Fibroblast of the aortic adventitia (primary cell): ENCODE measurements around the gene GOPC. TPM values are rescaled to one million over a fixed set of nuclear protein-coding genes. Genes with fewer than 3 reads are reported as not detected.
A peak's percentile ranks its signal among the peaks of the same experiment; 100 is the strongest.

Experiments
- DNase-seq: peaks from one replicate; pipeline ENCODE4 v3.0.0-alpha.2; 2010; ENCODE audit warnings: low read depth
- H3K4me3 ChIP-seq: 2 replicates; pipeline ENCODE4 v1.5.1; 2011; ENCODE audit warnings: low read depth, mild to moderate bottlenecking, control low read depth, low read length, moderate library complexity
- CTCF ChIP-seq: IDR thresholded peaks from 2 replicates; pipeline ENCODE4 v1.5.1; 2011; ENCODE audit warnings: mild to moderate bottlenecking, low read length, control low read depth, inconsistent platforms; ENCODE audit not compliant: insufficient read depth
- total RNA-seq: library from RNA; depleted of rRNA; stranded (reverse); fragments of >200 nt; gene quantifications from 2 replicates; pipeline ENCODE4 v1.2.3, GENCODE V29; 2012; ENCODE audit warnings: low replicate concordance

Gene GOPC
- total RNA-seq, 1 donor: 37.3 TPM

GRCh38 chr6:117573006-117573680 lies 29.2 kb downstream of the GOPC start:
- TF ChIP-seq CTCF: no peak
- DNase-seq: no peak
- no peak overlapping the region for H3K4me3 ChIP-seq

DNA sequence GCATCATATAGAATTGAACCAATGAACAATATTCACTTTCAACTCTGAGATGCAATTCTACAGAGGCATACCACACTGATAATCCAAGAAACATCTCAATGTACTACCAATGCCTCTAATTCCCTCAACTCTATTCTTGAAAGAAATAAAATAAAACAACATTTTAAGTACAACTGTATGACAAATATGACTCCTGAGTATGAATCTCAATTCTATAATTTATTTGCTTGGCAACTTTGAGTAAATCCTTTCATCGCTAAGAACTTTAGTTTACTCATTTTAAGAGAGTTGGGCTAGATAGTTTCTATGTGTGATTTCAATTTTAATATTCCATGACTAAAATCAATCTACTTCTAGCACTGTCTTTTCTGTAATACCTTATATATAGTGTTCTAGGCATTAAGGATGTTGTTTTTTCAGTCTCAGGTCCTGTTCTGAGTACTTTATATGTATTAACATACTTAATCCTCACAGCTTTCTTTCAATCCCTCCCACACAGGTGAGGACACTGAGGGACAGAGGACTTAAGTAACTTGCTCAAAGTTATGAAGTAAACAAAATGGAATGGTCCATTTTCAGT lies 33.4 kb downstream of the GOPC start:
- no peak for DNase-seq
- no peak overlapping the region for H3K4me3 ChIP-seq
- no peak for TF ChIP-seq CTCF

GRCh38 chr6:117568247-117568646 lies 34.1 kb downstream of the GOPC start:
- H3K4me3 ChIP-seq: no peak overlapping the region
- TF ChIP-seq CTCF: no peak

DNA sequence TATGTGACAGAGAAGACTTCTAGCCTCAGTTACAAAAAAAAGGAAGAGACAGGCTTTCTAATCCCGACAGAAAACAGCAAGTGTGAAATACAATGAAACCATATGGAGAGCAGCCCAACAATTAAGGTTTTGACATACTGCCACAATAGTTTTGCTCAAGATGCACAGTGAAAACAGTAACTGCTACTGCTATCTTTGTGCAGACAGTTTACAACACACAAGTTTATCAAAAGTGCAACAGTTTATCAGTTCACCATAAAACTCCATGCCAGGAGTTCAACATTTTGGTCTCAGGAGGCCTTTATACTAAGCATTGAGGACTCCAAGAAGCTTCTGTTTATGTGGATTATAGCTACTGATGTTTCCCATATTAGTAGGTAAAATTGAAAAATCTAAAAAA lies 37.6 kb downstream of the GOPC start:
- no peak for DNase-seq
- H3K4me3 ChIP-seq: no peak overlapping the region
- no peak for TF ChIP-seq CTCF

More at GRCh38 chr6:117568247-117568646, 34.1 kb downstream of the GOPC start:
- DNase-seq: no peak

DNA sequence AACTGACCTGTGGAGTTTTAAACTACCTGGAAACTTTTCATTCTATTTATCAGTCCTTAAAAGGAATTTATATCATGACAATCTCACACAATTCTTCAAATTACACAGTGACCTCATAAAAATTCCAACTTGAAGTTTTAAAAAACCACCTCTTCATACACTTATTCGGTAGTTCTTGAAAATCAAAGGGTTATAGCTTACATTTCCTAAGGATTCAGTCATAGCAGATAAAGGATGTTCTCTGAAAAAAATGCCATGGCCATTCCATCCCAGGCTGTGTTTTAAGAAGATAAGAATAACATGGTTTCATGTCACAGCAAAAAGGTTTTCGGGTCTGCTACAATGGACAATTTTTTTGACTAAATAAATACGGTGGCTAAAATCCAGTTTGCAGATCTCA lies 41.2 kb downstream of the GOPC start:
- no peak for TF ChIP-seq CTCF
- DNase-seq: peak; percentile 17
- H3K4me3 ChIP-seq: no peak overlapping the region

DNA sequence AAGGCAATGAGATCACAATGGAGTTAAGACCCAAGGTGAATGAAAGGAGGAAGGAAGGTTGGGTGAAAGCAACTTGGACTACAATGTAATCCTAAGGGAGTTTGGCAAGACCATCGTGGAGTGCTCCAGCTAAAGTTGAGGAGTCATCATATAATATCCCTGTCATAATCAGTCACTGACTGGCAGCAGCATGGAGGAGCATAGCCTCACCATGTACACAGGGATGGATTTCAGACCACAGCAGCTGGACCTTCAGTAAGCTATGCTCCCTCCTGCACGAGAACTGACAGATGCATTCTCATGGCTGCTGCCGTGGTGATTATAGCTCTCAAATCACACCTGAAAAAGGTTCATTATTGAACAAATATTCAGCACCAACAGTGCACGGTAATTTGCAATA lies 43.0 kb downstream of the GOPC start:
- no peak overlapping the region for H3K4me3 ChIP-seq
- no peak for TF ChIP-seq CTCF
- no peak for DNase-seq
